Measurements from ENCODE around the gene TMEM43. TPM values are rescaled to one million over a fixed set of nuclear protein-coding genes. Genes with fewer than 3 reads are reported as not detected.
A peak's percentile ranks its signal among the peaks of the same experiment; 100 is the strongest.
"Not testable (repeated sequence)": the region's sequence is repeated elsewhere in the genome, so short reads cannot be mapped to it uniquely, and the experiment has no call there.

TMEM43 gene, protein sequence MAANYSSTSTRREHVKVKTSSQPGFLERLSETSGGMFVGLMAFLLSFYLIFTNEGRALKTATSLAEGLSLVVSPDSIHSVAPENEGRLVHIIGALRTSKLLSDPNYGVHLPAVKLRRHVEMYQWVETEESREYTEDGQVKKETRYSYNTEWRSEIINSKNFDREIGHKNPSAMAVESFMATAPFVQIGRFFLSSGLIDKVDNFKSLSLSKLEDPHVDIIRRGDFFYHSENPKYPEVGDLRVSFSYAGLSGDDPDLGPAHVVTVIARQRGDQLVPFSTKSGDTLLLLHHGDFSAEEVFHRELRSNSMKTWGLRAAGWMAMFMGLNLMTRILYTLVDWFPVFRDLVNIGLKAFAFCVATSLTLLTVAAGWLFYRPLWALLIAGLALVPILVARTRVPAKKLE
- total RNA-seq (10 to 100 TPM; 23.9 to 47.4 (median 37.2) TPM), polyA plus RNA-seq (10 to 100 TPM; 38.0 to 98.0 TPM)
- long read RNA-seq, donor 1, transcript TMEM43-201 (12 exons, 3,341 nt) = major isoform, 58 of 75 reads
- long read RNA-seq, donor 1, partial matches to known transcripts = 10 of 75 reads
- long read RNA-seq, donor 1, other reads (novel, unspliced or antisense) = 7 of 75 reads
- long read RNA-seq, donor 2, transcript TMEM43-201 (12 exons, 3,341 nt) = major isoform, 112 of 122 reads
- long read RNA-seq, donor 2, partial matches to known transcripts = 6 of 122 reads
- long read RNA-seq, donor 2, other reads (novel, unspliced or antisense) = 4 of 122 reads
- long read RNA-seq, donor 3, transcript TMEM43-201 (12 exons, 3,341 nt) = major isoform, 126 of 148 reads
- long read RNA-seq, donor 3, partial matches to known transcripts = 16 of 148 reads
- long read RNA-seq, donor 3, other reads (novel, unspliced or antisense) = 6 of 148 reads

DNA sequence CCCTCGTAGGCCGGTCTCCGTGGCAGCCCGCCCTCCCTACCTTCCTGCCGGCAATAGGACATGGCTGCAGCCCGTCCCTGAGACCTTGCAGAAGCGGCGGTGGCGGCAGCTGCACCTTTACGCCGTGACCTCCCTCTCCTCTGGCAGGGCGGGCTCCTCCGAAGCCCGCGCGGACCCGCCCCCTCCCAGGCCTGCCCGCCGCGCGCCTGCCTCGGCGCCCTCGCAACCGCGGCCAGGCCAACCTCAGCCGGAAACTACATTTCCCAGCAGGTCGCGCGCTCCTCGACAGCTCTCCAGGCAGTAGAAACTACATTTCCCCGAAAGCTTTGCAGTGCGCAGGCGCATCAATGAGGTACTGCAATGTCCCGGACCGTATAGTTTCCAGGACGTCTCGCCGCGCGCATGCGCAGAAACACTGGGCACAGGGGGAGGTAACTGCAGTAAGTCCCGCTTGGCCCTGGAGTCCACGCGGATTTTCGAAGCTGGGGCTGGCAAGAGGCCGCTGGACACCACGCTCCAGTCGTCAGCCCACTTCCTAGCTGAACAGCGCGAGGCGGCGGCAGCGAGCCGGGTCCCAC is at the start of gene TMEM43, which contains the start of gene CHCHD4:
Gene TMEM43, plus strand, starts transcription at position 438 of the 578 bp plus-strand sequence. CDS start 142 bp downstream, outside the sequence.
Gene CHCHD4, minus strand, starts transcription at position 256 of the 578 bp plus-strand sequence. Its CDS starts 194 bp downstream, at position 62.
- H3K27ac ChIP-seq = peak within 1 kb of the TSS; percentile 78 to 97 (median 93)
- H3K4me1 ChIP-seq = peaks cover 7 to 47% (median 41%) of the 10 kb centered on the region in 9 donors
- no peaks in the 10 kb centered on the region for H3K9me3 ChIP-seq
- peaks cover 0 to 50% (median 12%) of the 10 kb centered on the region in 9 donors for H3K36me3 ChIP-seq
- intact Hi-C loops (cut with DNase I) = loop anchor here in 8 of 10 donors (1.0 to 10.0 kb wide), 8 partner anchors 19 to 470 kb away; partner anchors contain the start of genes LSM3 (in 7 of the 8) and XPC (in 7 of the 8)
- TF ChIP-seq, protein P1, sequence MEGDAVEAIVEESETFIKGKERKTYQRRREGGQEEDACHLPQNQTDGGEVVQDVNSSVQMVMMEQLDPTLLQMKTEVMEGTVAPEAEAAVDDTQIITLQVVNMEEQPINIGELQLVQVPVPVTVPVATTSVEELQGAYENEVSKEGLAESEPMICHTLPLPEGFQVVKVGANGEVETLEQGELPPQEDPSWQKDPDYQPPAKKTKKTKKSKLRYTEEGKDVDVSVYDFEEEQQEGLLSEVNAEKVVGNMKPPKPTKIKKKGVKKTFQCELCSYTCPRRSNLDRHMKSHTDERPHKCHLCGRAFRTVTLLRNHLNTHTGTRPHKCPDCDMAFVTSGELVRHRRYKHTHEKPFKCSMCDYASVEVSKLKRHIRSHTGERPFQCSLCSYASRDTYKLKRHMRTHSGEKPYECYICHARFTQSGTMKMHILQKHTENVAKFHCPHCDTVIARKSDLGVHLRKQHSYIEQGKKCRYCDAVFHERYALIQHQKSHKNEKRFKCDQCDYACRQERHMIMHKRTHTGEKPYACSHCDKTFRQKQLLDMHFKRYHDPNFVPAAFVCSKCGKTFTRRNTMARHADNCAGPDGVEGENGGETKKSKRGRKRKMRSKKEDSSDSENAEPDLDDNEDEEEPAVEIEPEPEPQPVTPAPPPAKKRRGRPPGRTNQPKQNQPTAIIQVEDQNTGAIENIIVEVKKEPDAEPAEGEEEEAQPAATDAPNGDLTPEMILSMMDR (IDR thresholded peaks at IDR 0.05) = no peak
- H3K27me3 ChIP-seq = no peaks in the 10 kb centered on the region
- peak within 1 kb of the TSS; percentile 68 to 98 (median 81) for H3K4me3 ChIP-seq
- ATAC-seq (peak; percentile 91 to 97 (median 95)), DNase-seq (peak; percentile 99)
- WGBS, 2 donors = 0 to 1% methylated on average over 51 to 55 of the region's 55 CpGs

DNA sequence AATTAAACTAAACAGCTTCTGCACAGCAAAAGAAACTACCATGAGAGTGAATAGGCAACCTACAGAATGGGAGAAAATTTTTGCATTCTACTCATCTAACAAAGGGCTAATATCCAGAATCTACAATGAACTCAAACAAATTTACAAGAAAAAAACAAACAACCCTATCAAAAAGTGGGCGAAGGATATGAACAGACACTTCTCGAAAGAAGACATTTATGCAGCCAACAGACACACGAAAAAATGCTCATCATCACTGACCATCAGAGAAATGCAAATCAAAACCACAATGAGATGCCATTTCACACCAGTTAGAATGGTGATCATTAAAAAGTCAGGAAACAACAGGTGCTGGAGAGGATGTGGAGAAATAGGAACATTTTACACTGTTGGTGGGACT is 49.6 kb upstream of the TMEM43 start:
- H3K4me1 ChIP-seq; ATAC-seq; DNase-seq; H3K9me3 ChIP-seq; H3K36me3 ChIP-seq; H3K27me3 ChIP-seq; intact Hi-C loops (cut with DNase I); H3K27ac ChIP-seq; H3K4me3 ChIP-seq: not testable (repeated sequence)
- 71 to 77% methylated on average over 3 of the region's 3 CpGs for WGBS, 2 donors

DNA sequence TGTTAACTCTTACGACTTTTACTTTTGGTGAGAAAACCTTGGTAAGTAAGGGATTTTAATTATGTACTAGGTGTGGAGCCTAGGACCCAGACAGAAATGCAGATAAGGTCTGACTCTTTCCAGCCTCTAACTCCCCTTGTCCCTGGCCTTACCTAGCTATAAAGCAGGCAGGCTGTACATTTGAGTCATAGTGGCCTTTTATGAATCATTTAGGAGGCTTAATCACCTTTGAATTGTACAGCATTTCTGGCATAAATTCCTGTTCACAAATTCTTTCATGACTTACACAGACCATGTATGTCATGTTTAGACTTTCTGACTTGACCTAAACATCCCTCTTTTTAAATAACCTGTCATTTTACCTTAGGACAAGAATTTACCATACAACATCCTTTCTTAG is 47.5 kb upstream of the TMEM43 start:
- no peak for DNase-seq
- Histone ChIP-seq H3K9me3 (peaks cover 0 to 11% (median 0%) of the 10 kb centered on the region in 11 donors), H3K4me1 (no peaks in the 10 kb centered on the region), H3K27ac (no peak overlapping the region), H3K36me3 (no peaks in the 10 kb centered on the region), H3K27me3 (no peaks in the 10 kb centered on the region), H3K4me3 (no peak overlapping the region)
- ATAC-seq = no peak
- intact Hi-C loops (cut with DNase I) = no loop called here
- WGBS, 2 donors = 91 to 92% methylated on average over 1 of the region's 1 CpG
- TF ChIP-seq, protein P1 (IDR thresholded peaks at IDR 0.05) = no peak

DNA sequence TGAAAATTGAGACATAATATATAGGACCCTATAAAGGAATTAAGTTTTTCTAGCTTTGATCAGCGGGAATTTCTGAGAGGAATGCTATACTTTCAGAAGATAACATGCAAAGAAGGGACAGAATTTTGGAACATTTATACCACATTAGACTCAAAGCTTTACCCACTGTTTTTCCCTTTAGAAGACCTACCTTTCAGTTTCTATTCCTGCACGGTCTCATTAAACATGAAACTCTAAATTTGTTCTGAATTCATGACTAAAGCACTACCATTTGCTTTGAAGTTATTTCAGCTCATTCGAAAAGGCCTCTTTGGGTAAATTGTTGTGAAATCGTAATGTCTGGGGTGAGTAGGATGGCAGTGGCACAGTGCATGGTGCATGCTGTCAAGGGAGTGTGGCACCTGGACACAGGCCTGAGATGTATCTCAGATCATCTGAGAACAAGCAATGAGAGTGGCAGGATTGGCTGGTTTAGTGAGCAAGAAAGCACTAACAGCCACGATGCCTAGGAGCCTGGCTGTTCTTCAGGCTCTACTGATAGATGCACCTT is 42.7 kb upstream of the TMEM43 start:
- no peak for ATAC-seq
- no peak overlapping the region for H3K4me3 ChIP-seq
- H3K9me3 ChIP-seq = peaks cover 0 to 7% (median 0%) of the 10 kb centered on the region in 11 donors
- no peaks in the 10 kb centered on the region for H3K27me3 ChIP-seq
- 76 to 84% methylated on average over 5 of the region's 5 CpGs for WGBS, 2 donors
- no peaks in the 10 kb centered on the region for H3K4me1 ChIP-seq
- DNase-seq = no peak
- intact Hi-C loops (cut with DNase I) = no loop called here
- no peaks in the 10 kb centered on the region for H3K36me3 ChIP-seq
- TF ChIP-seq, protein P1 (IDR thresholded peaks at IDR 0.05) = no peak
- H3K27ac ChIP-seq = no peak overlapping the region

DNA sequence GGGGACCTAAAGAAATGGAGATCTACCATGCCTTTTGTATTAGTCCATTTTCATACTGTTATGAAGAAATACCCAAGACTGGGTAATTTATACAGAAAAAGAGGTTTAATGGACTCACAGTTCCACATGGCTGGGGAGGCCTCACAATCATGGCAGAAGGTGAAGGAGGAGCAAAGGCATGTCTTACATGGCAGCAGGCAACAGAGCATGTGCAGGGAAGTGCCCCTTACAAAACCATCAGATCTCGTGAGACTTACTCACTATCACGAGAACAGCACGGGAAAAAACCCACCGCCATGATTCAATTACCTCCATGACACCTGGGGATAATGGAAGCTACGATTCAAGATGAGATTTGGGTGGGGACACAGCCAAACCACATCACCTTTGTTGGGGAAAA is 37.4 kb upstream of the TMEM43 start:
- ATAC-seq; H3K27ac ChIP-seq; H3K4me1 ChIP-seq; H3K4me3 ChIP-seq; H3K36me3 ChIP-seq; intact Hi-C loops (cut with DNase I); DNase-seq: not testable (repeated sequence)
- Histone ChIP-seq H3K27me3 (peaks cover 0 to 12% (median 0%) of the 10 kb centered on the region in 7 donors), H3K9me3 (peaks cover 0 to 20% (median 0%) of the 10 kb centered on the region in 11 donors)
- 76 to 80% methylated on average over 5 of the region's 5 CpGs for WGBS, 2 donors

DNA sequence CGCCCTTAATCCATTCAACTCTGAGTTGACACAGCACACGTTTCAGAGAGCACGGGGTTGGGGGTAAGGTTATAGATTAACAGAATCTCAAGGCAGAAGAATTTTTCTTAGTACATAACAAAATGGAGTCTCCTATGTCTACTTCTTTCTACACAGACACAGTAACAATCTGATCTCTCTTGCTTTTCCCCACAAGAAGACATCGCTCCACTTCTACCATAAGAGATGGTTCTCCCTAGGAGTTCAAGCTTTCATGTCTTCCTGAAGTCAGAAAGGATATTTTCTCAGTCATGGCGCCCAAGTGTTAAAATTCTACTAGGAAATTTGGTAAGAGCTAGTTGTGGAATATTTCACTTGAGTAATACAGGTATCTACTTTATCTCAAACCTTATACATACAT is 32.9 kb upstream of the TMEM43 start:
- WGBS, 2 donors = 74 to 93% methylated on average over 2 to 3 of the region's 5 CpGs
- H3K9me3 ChIP-seq = peaks cover 0 to 20% (median 0%) of the 10 kb centered on the region in 11 donors
- intact Hi-C loops (cut with DNase I); H3K4me3 ChIP-seq; DNase-seq; ATAC-seq; H3K36me3 ChIP-seq; H3K27ac ChIP-seq; H3K4me1 ChIP-seq: not testable (repeated sequence)
- H3K27me3 ChIP-seq = peaks cover 0 to 20% (median 4%) of the 10 kb centered on the region in 7 donors
